Panc1 (cell line): ENCODE measurements around the gene CKAP2L. TPM values are rescaled to one million over a fixed set of nuclear protein-coding genes. Genes with fewer than 3 reads are reported as not detected.

Experiments used
- ATAC-seq: fragments of 200-7000 bp; cut with Tn5 transposase; 2 replicates; pipeline ENCODE4 v1.9.1; 2020; ENCODE audit warnings: mild to moderate bottlenecking, moderate library complexity
- BruUV-seq: library from RNA; stranded (reverse); fragments of 400-500 nt; replicated peaks from 2 replicates; lab custom pipeline; 2021; lab: Mats Ljungman, UMichigan
- CTCF ChIA-PET: fragments of 300-600 bp; sonication (Branson Sonifier 250); formaldehyde crosslinking; loops from one replicate; lab custom pipeline; 2022; ENCODE audit warnings: antibody characterized with exemption; lab: Charles Lee
- POLR2A ChIA-PET: fragments of 300-600 bp; sonication (Branson Sonifier 250); formaldehyde crosslinking; loops from one replicate; lab custom pipeline; 2022; ENCODE audit warnings: antibody characterized with exemption; lab: Charles Lee
- DNase-seq: peaks from one replicate; pipeline ENCODE4 v3.0.0-alpha.2; 2010; ENCODE audit warnings: low read depth, low spot score
- H3K27ac ChIP-seq: 2 replicates; pipeline ENCODE4 v1.5.1; 2011; ENCODE audit warnings: mild to moderate bottlenecking, low read length, inconsistent platforms
- H3K27me3 ChIP-seq: fragments of 200-500 bp; sonication (Bioruptor generic); 2 replicates; pipeline ENCODE4 v1.6.0; 2014; ENCODE audit warnings: low read length, inconsistent platforms; ENCODE audit not compliant: control insufficient read depth, insufficient read depth
- H3K36me3 ChIP-seq: fragments of 200-500 bp; sonication (Bioruptor generic); 2 replicates; pipeline ENCODE4 v1.5.1; 2014; ENCODE audit warnings: inconsistent platforms, mild to moderate bottlenecking, low read length, moderate library complexity; ENCODE audit not compliant: control insufficient read depth, insufficient read depth
- H3K4me1 ChIP-seq: 2 replicates; pipeline ENCODE4 v1.5.1; 2011; ENCODE audit warnings: inconsistent platforms, mild to moderate bottlenecking, low read length, moderate library complexity; ENCODE audit not compliant: control insufficient read depth, insufficient read depth
- H3K4me3 ChIP-seq, 2 experiments: 2 replicates each; pipeline ENCODE4 v1.5.1; 2011 to 2012; ENCODE audit warnings: low read depth in 2 of 2, low read length in 2 of 2, mild to moderate bottlenecking in 2 of 2, inconsistent platforms in 1 of 2, moderate library complexity in 1 of 2
- H3K9me3 ChIP-seq: fragments of 200-500 bp; sonication (Bioruptor generic); 2 replicates; pipeline ENCODE4 v1.5.1; 2014; ENCODE audit warnings: low read depth, mild to moderate bottlenecking, inconsistent platforms, low read length, moderate library complexity; ENCODE audit not compliant: control insufficient read depth, insufficient read depth
- POLR2AphosphoS5 ChIP-seq: IDR thresholded peaks from 2 replicates; pipeline ENCODE4 v1.6.1; 2012; ENCODE audit warnings: mild to moderate bottlenecking, low read depth, low read length, moderate library complexity
- SIN3A ChIP-seq: IDR thresholded peaks from 2 replicates; pipeline ENCODE4 v1.6.1; 2012; ENCODE audit warnings: low read depth, mild to moderate bottlenecking, low read length, moderate library complexity, borderline replicate concordance; ENCODE audit not compliant: insufficient read depth
- TCF7L2 ChIP-seq: IDR thresholded peaks from 2 replicates; pipeline ENCODE4 v1.6.1; 2011; ENCODE audit warnings: mild to moderate bottlenecking, low read depth, low read length, inconsistent platforms
- in situ Hi-C: cut with HindIII; loops from 2 replicates; pipeline ENCODE4 v1.10.0; 2016; ENCODE audit warnings: low sequenced_read_pairs, low pct_unique_long_range_greater_than_20kb
- intact Hi-C: fragments of 100-400 bp; cut with micrococcal nuclease; formaldehyde crosslinking; loops from one replicate; pipeline ENCODE4 v1.10.0; 2022; ENCODE audit not compliant: unreplicated experiment
- total RNA-seq: library from RNA; stranded (reverse); gene quantifications from one replicate; pipeline ENCODE4 v1.2.1, GENCODE V29; 2021; ENCODE audit not compliant: unreplicated experiment
- TF ChIP-seq, protein P1 (sequence below), 2 experiments: IDR thresholded peaks; 2 replicates each; pipeline ENCODE4 v1.6.1; 2011 to 2012; ENCODE audit warnings: low read depth in 2 of 2, control low read depth in 1 of 2, low read length in 1 of 2, mild to moderate bottlenecking in 1 of 2, moderate library complexity in 1 of 2; ENCODE audit not compliant: insufficient read depth in 1 of 2
- TF ChIP-seq, protein P2 (sequence below): fragments of 450-650 bp; IDR thresholded peaks from 2 replicates; pipeline ENCODE4 v1.5.1; 2017; ENCODE audit warnings: mild to moderate bottlenecking

CKAP2L gene
- total RNA-seq, 1 experiment from 2014 or later: 27.0 TPM

DNA sequence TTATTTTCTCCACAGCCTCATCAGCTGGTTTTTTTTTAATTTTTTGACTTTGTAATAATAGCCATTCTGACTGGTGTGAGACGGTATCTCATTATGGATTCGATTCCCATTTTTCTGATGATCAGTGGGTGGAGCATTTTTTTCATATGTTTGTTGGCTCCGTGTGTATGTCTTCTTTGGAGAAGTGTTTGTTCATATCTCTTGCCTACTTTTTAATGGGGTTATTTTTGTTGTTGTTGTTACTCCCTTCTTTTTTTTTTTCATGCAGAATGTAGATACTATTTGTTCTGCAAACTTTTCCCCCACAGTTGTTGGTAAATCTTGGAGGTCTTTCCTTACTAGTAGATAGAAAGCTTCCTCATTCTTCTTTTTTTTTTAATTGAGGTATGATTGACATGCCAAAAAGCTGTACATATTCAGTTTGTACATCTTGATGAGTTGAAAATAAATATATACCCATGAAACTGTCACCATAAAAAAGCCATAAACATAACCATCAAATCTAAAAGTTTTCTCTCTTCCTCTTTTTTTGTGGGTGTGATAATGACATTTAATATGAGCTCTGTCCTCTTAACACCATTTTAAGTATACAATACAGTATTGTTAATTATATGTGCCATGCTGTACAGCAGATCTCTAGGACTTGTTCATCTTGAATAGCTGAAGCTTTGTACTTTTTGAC, 65.4 kb downstream of the CKAP2L start:
- ChIA-PET POLR2A (interaction anchor here (0.5 to 0.6 kb wide), 3 partner anchors 20 to 54 kb away, joined by 4 to 9 read pairs (median 8); no protein-coding TSS in a partner anchor), CTCF (interaction anchor here (0.6 kb wide), 2 partner anchors 49 to 469 kb away, joined by 3 to 4 read pairs; no protein-coding TSS in a partner anchor)
- no peak for TF ChIP-seq POLR2AphosphoS5
- no peak for TF ChIP-seq SIN3A
- TF ChIP-seq, protein P1, sequence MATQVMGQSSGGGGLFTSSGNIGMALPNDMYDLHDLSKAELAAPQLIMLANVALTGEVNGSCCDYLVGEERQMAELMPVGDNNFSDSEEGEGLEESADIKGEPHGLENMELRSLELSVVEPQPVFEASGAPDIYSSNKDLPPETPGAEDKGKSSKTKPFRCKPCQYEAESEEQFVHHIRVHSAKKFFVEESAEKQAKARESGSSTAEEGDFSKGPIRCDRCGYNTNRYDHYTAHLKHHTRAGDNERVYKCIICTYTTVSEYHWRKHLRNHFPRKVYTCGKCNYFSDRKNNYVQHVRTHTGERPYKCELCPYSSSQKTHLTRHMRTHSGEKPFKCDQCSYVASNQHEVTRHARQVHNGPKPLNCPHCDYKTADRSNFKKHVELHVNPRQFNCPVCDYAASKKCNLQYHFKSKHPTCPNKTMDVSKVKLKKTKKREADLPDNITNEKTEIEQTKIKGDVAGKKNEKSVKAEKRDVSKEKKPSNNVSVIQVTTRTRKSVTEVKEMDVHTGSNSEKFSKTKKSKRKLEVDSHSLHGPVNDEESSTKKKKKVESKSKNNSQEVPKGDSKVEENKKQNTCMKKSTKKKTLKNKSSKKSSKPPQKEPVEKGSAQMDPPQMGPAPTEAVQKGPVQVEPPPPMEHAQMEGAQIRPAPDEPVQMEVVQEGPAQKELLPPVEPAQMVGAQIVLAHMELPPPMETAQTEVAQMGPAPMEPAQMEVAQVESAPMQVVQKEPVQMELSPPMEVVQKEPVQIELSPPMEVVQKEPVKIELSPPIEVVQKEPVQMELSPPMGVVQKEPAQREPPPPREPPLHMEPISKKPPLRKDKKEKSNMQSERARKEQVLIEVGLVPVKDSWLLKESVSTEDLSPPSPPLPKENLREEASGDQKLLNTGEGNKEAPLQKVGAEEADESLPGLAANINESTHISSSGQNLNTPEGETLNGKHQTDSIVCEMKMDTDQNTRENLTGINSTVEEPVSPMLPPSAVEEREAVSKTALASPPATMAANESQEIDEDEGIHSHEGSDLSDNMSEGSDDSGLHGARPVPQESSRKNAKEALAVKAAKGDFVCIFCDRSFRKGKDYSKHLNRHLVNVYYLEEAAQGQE (IDR thresholded peaks at IDR 0.05; ENCODE audit: insufficient read depth in 1 of 2, low read depth in 2 of 2, low read length in 1 of 2): no peak
- no peak for TF ChIP-seq TCF7L2
- TF ChIP-seq, protein P2, sequence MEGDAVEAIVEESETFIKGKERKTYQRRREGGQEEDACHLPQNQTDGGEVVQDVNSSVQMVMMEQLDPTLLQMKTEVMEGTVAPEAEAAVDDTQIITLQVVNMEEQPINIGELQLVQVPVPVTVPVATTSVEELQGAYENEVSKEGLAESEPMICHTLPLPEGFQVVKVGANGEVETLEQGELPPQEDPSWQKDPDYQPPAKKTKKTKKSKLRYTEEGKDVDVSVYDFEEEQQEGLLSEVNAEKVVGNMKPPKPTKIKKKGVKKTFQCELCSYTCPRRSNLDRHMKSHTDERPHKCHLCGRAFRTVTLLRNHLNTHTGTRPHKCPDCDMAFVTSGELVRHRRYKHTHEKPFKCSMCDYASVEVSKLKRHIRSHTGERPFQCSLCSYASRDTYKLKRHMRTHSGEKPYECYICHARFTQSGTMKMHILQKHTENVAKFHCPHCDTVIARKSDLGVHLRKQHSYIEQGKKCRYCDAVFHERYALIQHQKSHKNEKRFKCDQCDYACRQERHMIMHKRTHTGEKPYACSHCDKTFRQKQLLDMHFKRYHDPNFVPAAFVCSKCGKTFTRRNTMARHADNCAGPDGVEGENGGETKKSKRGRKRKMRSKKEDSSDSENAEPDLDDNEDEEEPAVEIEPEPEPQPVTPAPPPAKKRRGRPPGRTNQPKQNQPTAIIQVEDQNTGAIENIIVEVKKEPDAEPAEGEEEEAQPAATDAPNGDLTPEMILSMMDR: no peak

DNA sequence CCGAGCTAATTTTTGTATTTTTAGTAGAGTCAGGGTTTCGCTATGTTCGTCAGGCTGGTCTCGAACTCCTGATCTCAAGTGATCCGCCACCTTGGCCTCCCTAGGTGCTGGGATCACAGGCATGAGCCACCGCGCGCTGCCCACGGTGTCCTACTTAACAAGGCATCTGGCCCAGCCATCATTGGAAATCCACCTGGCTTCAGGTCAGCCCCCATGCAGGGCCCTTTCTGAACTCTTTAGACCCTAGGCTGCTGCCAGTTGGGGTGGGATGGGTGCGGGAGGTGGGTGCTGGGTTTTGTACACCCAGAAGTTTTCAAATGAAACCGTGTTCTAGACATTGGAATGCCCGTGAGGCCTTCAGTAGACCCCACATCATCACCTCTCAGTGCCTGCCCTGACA, 70.2 kb downstream of the CKAP2L start:
- intact Hi-C loops: no loop called here
- peaks cover 23% of the 10 kb centered on the region for H3K4me1 ChIP-seq
- no peaks in the 10 kb centered on the region for H3K9me3 ChIP-seq
- no TSS peak for BruUV-seq
- POLR2A ChIA-PET: no interaction called here
- no peak for DNase-seq
- TF ChIP-seq, protein P2: no peak
- TF ChIP-seq SIN3A (no peak), TCF7L2 (no peak), POLR2AphosphoS5 (no peak)
- TF ChIP-seq, protein P1 (IDR thresholded peaks at IDR 0.05; ENCODE audit: insufficient read depth in 1 of 2, low read depth in 2 of 2, low read length in 1 of 2): no peak
- CTCF ChIA-PET: no interaction called here
- no peak overlapping the region for H3K4me3 ChIP-seq
- H3K36me3 ChIP-seq: no peaks in the 10 kb centered on the region
- no peak overlapping the region for H3K27ac ChIP-seq
- in situ Hi-C loops: no loop called here
- no peaks in the 10 kb centered on the region for H3K27me3 ChIP-seq
- ATAC-seq: no peak

More for the DNA sequence above, 65.4 kb downstream of the CKAP2L start:
- ATAC-seq: no peak
- Histone ChIP-seq H3K27me3 (no peaks in the 10 kb centered on the region), H3K27ac (no peak overlapping the region), H3K4me1 (no peaks in the 10 kb centered on the region), H3K9me3 (no peaks in the 10 kb centered on the region), H3K4me3 (no peak overlapping the region), H3K36me3 (no peaks in the 10 kb centered on the region)
- BruUV-seq: no TSS peak
- in situ Hi-C loops (no loop called here), intact Hi-C loops (no loop called here)
- no peak for DNase-seq
